Activated CD4-positive, alpha-beta memory T cell treated with anti-CD3 and anti-CD28 coated beads, Interleukin-2, amount 10 ng/mL, durations not matched to agents 7 days and 5 days (primary cell): ENCODE results near the gene CTNNA1. TPM values are rescaled to one million over a fixed set of nuclear protein-coding genes. Genes with fewer than 3 reads are reported as not detected.
"Not testable (repeated sequence)": the region's sequence is repeated elsewhere in the genome, so short reads cannot be mapped to it uniquely, and the experiment has no call there.

Experiments
- CTCF ChIA-PET: fragments of 350-600 bp; sonication (Branson Sonifier 250); formaldehyde crosslinking; loops from one replicate; lab custom pipeline; 2021; ENCODE audit warnings: antibody characterized with exemption, inconsistent platforms; lab: Charles Lee
- POLR2A ChIA-PET: fragments of 350-600 bp; sonication (Branson Sonifier 250); formaldehyde crosslinking; loops from one replicate; lab custom pipeline; 2021; ENCODE audit warnings: antibody characterized with exemption; lab: Charles Lee
- DNase-seq: peaks from one replicate; pipeline ENCODE4 v3.0.0-alpha.2; 2020
- H3K27ac Mint-ChIP-seq: one replicate; pipeline ENCODE4 v1.8.0; 2021; ENCODE audit warnings: mild to moderate bottlenecking, mixed read lengths
- H3K27me3 Mint-ChIP-seq: one replicate; pipeline ENCODE4 v1.8.0; 2021; ENCODE audit warnings: mixed read lengths
- H3K36me3 Mint-ChIP-seq: one replicate; pipeline ENCODE4 v1.8.0; 2021; ENCODE audit warnings: low read depth, mixed read lengths
- H3K4me1 Mint-ChIP-seq: one replicate; pipeline ENCODE4 v1.8.0; 2021; ENCODE audit warnings: mixed read lengths
- H3K4me3 Mint-ChIP-seq: one replicate; pipeline ENCODE4 v1.8.0; 2021; ENCODE audit warnings: mild to moderate bottlenecking, mixed read lengths
- H3K9me3 Mint-ChIP-seq: one replicate; pipeline ENCODE4 v1.8.0; 2021; ENCODE audit warnings: mixed read lengths
- total RNA-seq, 2 experiments: library from RNA; stranded (reverse); gene quantifications; one replicate each; pipeline ENCODE4 v1.2.3, GENCODE V29; 2021

Gene CTNNA1
- total RNA-seq, 2 experiments from 2014 or later = 79.8 to 90.5 TPM

- ChIA-PET POLR2A (no interaction called here), CTCF (interaction anchor here (0.7 to 4.3 kb wide), 3 partner anchors 14 to 460 kb away, joined by 3 to 18 read pairs (median 4); no protein-coding TSS in a partner anchor)
- H3K27me3 Mint-ChIP-seq = no peaks in the 10 kb centered on the region
Observed at GRCh38 chr5:138772986-138773594, 19.9 kb downstream of the CTNNA1 start.

GRCh38 chr5:138773624-138774023, 20.4 kb downstream of the CTNNA1 start:
- H3K4me3 Mint-ChIP-seq, H3K27me3 Mint-ChIP-seq, DNase-seq, H3K9me3 Mint-ChIP-seq, H3K27ac Mint-ChIP-seq, H3K36me3 Mint-ChIP-seq, H3K4me1 Mint-ChIP-seq, POLR2A ChIA-PET: not testable (repeated sequence)
- CTCF ChIA-PET = interaction anchor here (0.6 to 4.3 kb wide), 5 partner anchors 14 to 743 kb away, joined by 3 to 18 read pairs (median 3); no protein-coding TSS in a partner anchor

More at GRCh38 chr5:138772986-138773594, 19.9 kb downstream of the CTNNA1 start:
- Mint-ChIP-seq H3K9me3 (no peaks in the 10 kb centered on the region), H3K4me1 (no peaks in the 10 kb centered on the region), H3K4me3 (no peak overlapping the region), H3K36me3 (peaks cover 5% of the 10 kb centered on the region), H3K27ac (no peak overlapping the region)
- no peak for DNase-seq

GRCh38 chr5:138775034-138775433, 21.8 kb downstream of the CTNNA1 start:
- H3K27me3 Mint-ChIP-seq = no peaks in the 10 kb centered on the region
- POLR2A ChIA-PET = no interaction called here

GRCh38 chr5:138778234-138778633, 25.0 kb downstream of the CTNNA1 start:
- no peak for DNase-seq
- ChIA-PET CTCF (no interaction called here), POLR2A (no interaction called here)
- H3K9me3 Mint-ChIP-seq = peaks cover 2% of the 10 kb centered on the region
- no peaks in the 10 kb centered on the region for H3K27me3 Mint-ChIP-seq
- peaks cover 13% of the 10 kb centered on the region for H3K36me3 Mint-ChIP-seq
- H3K4me1 Mint-ChIP-seq = no peaks in the 10 kb centered on the region
- H3K27ac Mint-ChIP-seq = no peak overlapping the region
- no peak overlapping the region for H3K4me3 Mint-ChIP-seq

More at GRCh38 chr5:138775034-138775433, 21.8 kb downstream of the CTNNA1 start:
- DNase-seq = no peak
- CTCF ChIA-PET = interaction anchor here (4.3 kb wide), 1 partner anchor 14 kb away, joined by 18 read pairs; no protein-coding TSS in a partner anchor
- peaks cover 10% of the 10 kb centered on the region for H3K36me3 Mint-ChIP-seq
- H3K4me1 Mint-ChIP-seq = no peaks in the 10 kb centered on the region
- no peak overlapping the region for H3K27ac Mint-ChIP-seq
- peaks cover 2% of the 10 kb centered on the region for H3K9me3 Mint-ChIP-seq
- no peak overlapping the region for H3K4me3 Mint-ChIP-seq

- CTCF ChIA-PET = no interaction called here
- Mint-ChIP-seq H3K36me3 (peaks cover 3% of the 10 kb centered on the region), H3K4me1 (no peaks in the 10 kb centered on the region), H3K4me3 (no peak overlapping the region), H3K27me3 (no peaks in the 10 kb centered on the region), H3K9me3 (no peaks in the 10 kb centered on the region), H3K27ac (no peak overlapping the region)
- no peak for DNase-seq
- POLR2A ChIA-PET = no interaction called here
Observed at GRCh38 chr5:138783976-138784375, 30.8 kb downstream of the CTNNA1 start.

- H3K4me3 Mint-ChIP-seq = no peak overlapping the region
- no peaks in the 10 kb centered on the region for H3K27me3 Mint-ChIP-seq
- ChIA-PET CTCF (no interaction called here), POLR2A (no interaction called here)
- no peaks in the 10 kb centered on the region for H3K4me1 Mint-ChIP-seq
- H3K9me3 Mint-ChIP-seq = no peaks in the 10 kb centered on the region
- DNase-seq = no peak
- peaks cover 3% of the 10 kb centered on the region for H3K36me3 Mint-ChIP-seq
- no peak overlapping the region for H3K27ac Mint-ChIP-seq
Observed at GRCh38 chr5:138784590-138784989, 31.4 kb downstream of the CTNNA1 start.

- POLR2A ChIA-PET = no interaction called here
- peaks cover 4% of the 10 kb centered on the region for H3K27me3 Mint-ChIP-seq
Observed at GRCh38 chr5:138789771-138790242, 36.6 kb downstream of the CTNNA1 start.

GRCh38 chr5:138790684-138791083, 37.5 kb downstream of the CTNNA1 start:
- H3K36me3 Mint-ChIP-seq = no peaks in the 10 kb centered on the region
- no peak for DNase-seq
- H3K9me3 Mint-ChIP-seq = no peaks in the 10 kb centered on the region
- no peak overlapping the region for H3K27ac Mint-ChIP-seq
- CTCF ChIA-PET = interaction anchor here (1.0 to 2.3 kb wide), 12 partner anchors 10 to 473 kb away, joined by 3 to 18 read pairs (median 4); no protein-coding TSS in a partner anchor
- POLR2A ChIA-PET = no interaction called here
- H3K27me3 Mint-ChIP-seq = peaks cover 4% of the 10 kb centered on the region
- H3K4me1 Mint-ChIP-seq = peaks cover 11% of the 10 kb centered on the region
- H3K4me3 Mint-ChIP-seq = no peak overlapping the region

More at GRCh38 chr5:138789771-138790242, 36.6 kb downstream of the CTNNA1 start:
- Mint-ChIP-seq H3K4me1 (peaks cover 11% of the 10 kb centered on the region), H3K27ac (no peak overlapping the region), H3K4me3 (no peak overlapping the region), H3K36me3 (no peaks in the 10 kb centered on the region), H3K9me3 (no peaks in the 10 kb centered on the region)
- CTCF ChIA-PET = interaction anchor here (0.8 to 2.5 kb wide), 39 partner anchors 8 to 579 kb away, joined by 3 to 18 read pairs (median 4); no protein-coding TSS in a partner anchor
- no peak for DNase-seq

- Mint-ChIP-seq H3K9me3 (no peaks in the 10 kb centered on the region), H3K36me3 (no peaks in the 10 kb centered on the region), H3K4me1 (peaks cover 11% of the 10 kb centered on the region), H3K4me3 (no peak overlapping the region), H3K27me3 (peaks cover 4% of the 10 kb centered on the region), H3K27ac (no peak overlapping the region)
- CTCF ChIA-PET = interaction anchor here (0.7 to 1.9 kb wide), 4 partner anchors 9 to 453 kb away, joined by 3 to 6 read pairs (median 4); no protein-coding TSS in a partner anchor
- POLR2A ChIA-PET = no interaction called here
- no peak for DNase-seq
Observed at GRCh38 chr5:138792195-138792790, 39.1 kb downstream of the CTNNA1 start.

- H3K36me3 Mint-ChIP-seq = no peaks in the 10 kb centered on the region
- no peak for DNase-seq
- H3K27ac Mint-ChIP-seq = no peak overlapping the region
- peaks cover 4% of the 10 kb centered on the region for H3K27me3 Mint-ChIP-seq
- no peak overlapping the region for H3K4me3 Mint-ChIP-seq
- H3K4me1 Mint-ChIP-seq = peaks cover 11% of the 10 kb centered on the region
- CTCF ChIA-PET = interaction anchor here (1.9 kb wide), 1 partner anchor 8 kb away, joined by 6 read pairs; no protein-coding TSS in a partner anchor
- H3K9me3 Mint-ChIP-seq = no peaks in the 10 kb centered on the region
- POLR2A ChIA-PET = no interaction called here
Observed at GRCh38 chr5:138793575-138793974, 40.4 kb downstream of the CTNNA1 start.

GRCh38 chr5:138803285-138803684, 50.1 kb downstream of the CTNNA1 start:
- H3K27ac Mint-ChIP-seq = no peak overlapping the region
- no peak overlapping the region for H3K4me3 Mint-ChIP-seq
- peaks cover 13% of the 10 kb centered on the region for H3K36me3 Mint-ChIP-seq
- peaks cover 9% of the 10 kb centered on the region for H3K4me1 Mint-ChIP-seq
- ChIA-PET CTCF (interaction anchor here (1.0 kb wide), 1 partner anchor 14 kb away, joined by 3 read pairs; no protein-coding TSS in a partner anchor), POLR2A (no interaction called here)
- DNase-seq = no peak
- H3K9me3 Mint-ChIP-seq = peaks cover 3% of the 10 kb centered on the region
- no peaks in the 10 kb centered on the region for H3K27me3 Mint-ChIP-seq

- peaks cover 9% of the 10 kb centered on the region for H3K4me1 Mint-ChIP-seq
- ChIA-PET CTCF (interaction anchor here (1.8 kb wide), 1 partner anchor 14 kb away, joined by 7 read pairs; no protein-coding TSS in a partner anchor), POLR2A (no interaction called here)
- H3K27ac Mint-ChIP-seq = no peak overlapping the region
- DNase-seq = no peak
- H3K9me3 Mint-ChIP-seq = peaks cover 3% of the 10 kb centered on the region
- peaks cover 13% of the 10 kb centered on the region for H3K36me3 Mint-ChIP-seq
- H3K27me3 Mint-ChIP-seq = no peaks in the 10 kb centered on the region
- H3K4me3 Mint-ChIP-seq = no peak overlapping the region
Observed at GRCh38 chr5:138803935-138804334, 50.7 kb downstream of the CTNNA1 start.

GRCh38 chr5:138805096-138805495, 51.9 kb downstream of the CTNNA1 start:
- peaks cover 13% of the 10 kb centered on the region for H3K36me3 Mint-ChIP-seq
- no peak overlapping the region for H3K27ac Mint-ChIP-seq
- no peaks in the 10 kb centered on the region for H3K27me3 Mint-ChIP-seq
- ChIA-PET CTCF (interaction anchor here (1.8 kb wide), 1 partner anchor 15 kb away, joined by 7 read pairs; no protein-coding TSS in a partner anchor), POLR2A (no interaction called here)
- no peak for DNase-seq
- peaks cover 9% of the 10 kb centered on the region for H3K4me1 Mint-ChIP-seq
- no peak overlapping the region for H3K4me3 Mint-ChIP-seq
- peaks cover 2% of the 10 kb centered on the region for H3K9me3 Mint-ChIP-seq
